WTC11 (cell line): ENCODE data around the gene MRPL22. TPM values are rescaled to one million over a fixed set of nuclear protein-coding genes. Genes with fewer than 3 reads are reported as not detected.

ENCODE experiments used
- ATAC-seq: fragments of 200-7000 bp; cut with Tn5 transposase; 2 replicates; pipeline ENCODE4 v1.10.0; 2021; ENCODE audit warnings: mild to moderate bottlenecking, moderate library complexity
- CTCF ChIA-PET: fragments of 300-600 bp; sonication (Branson Sonifier 250); formaldehyde crosslinking; loops from one replicate; lab custom pipeline; 2021; ENCODE audit warnings: antibody characterized with exemption; lab: Charles Lee
- POLR2A ChIA-PET: fragments of 350-600 bp; sonication (Branson Sonifier 250); formaldehyde crosslinking; loops from one replicate; lab custom pipeline; 2021; ENCODE audit warnings: antibody characterized with exemption; lab: Charles Lee
- DNase-seq: peaks from one replicate; pipeline ENCODE4 v3.0.0; 2021; ENCODE audit warnings: low spot score
- H3K27ac Mint-ChIP-seq: 2 replicates; pipeline ENCODE4 v1.8.0; 2021; ENCODE audit warnings: mixed read lengths
- H3K27me3 Mint-ChIP-seq: 2 replicates; pipeline ENCODE4 v1.8.0; 2021; ENCODE audit warnings: low read depth, mild to moderate bottlenecking, moderate library complexity, mixed read lengths
- H3K36me3 Mint-ChIP-seq: 2 replicates; pipeline ENCODE4 v1.8.0; 2021; ENCODE audit warnings: mixed read lengths
- H3K4me1 Mint-ChIP-seq: 2 replicates; pipeline ENCODE4 v1.8.0; 2022; ENCODE audit warnings: mixed read lengths
- H3K4me3 Mint-ChIP-seq: 2 replicates; pipeline ENCODE4 v1.8.0; 2021; ENCODE audit warnings: mild to moderate bottlenecking, moderate library complexity, mixed read lengths
- H3K9me3 Mint-ChIP-seq: 2 replicates; pipeline ENCODE4 v1.8.0; 2021; ENCODE audit warnings: mixed read lengths
- AFF4 ChIP-seq: sonication (generic); formaldehyde crosslinking; IDR thresholded peaks from 2 replicates; pipeline ENCODE4 v1.8.1; 2023; ENCODE audit warnings: mild to moderate bottlenecking, missing genetic modification reagents, borderline replicate concordance
- CBFB ChIP-seq: sonication (generic); formaldehyde crosslinking; IDR thresholded peaks from 2 replicates; pipeline ENCODE4 v1.8.1; 2022; ENCODE audit warnings: mild to moderate bottlenecking, low read depth, missing genetic modification reagents
- CREB1 ChIP-seq: sonication (generic); formaldehyde crosslinking; IDR thresholded peaks from 2 replicates; pipeline ENCODE4 v1.8.0; 2023; ENCODE audit warnings: mild to moderate bottlenecking, missing genetic modification reagents
- ELF4 ChIP-seq: sonication (generic); formaldehyde crosslinking; IDR thresholded peaks from 2 replicates; pipeline ENCODE4 v1.8.1; 2022; ENCODE audit warnings: low read depth, mild to moderate bottlenecking, moderate library complexity, missing genetic modification reagents
- ERG ChIP-seq: fragments of 250-450 bp; sonication (Bioruptor Pico); IDR thresholded peaks from 2 replicates; pipeline ENCODE4 v1.8.0; 2021; ENCODE audit warnings: mild to moderate bottlenecking
- ESRRA ChIP-seq: sonication (generic); formaldehyde crosslinking; IDR thresholded peaks from 2 replicates; pipeline ENCODE4 v1.8.1; 2022; ENCODE audit warnings: mild to moderate bottlenecking, missing genetic modification reagents, borderline replicate concordance
- FOXP4 ChIP-seq: sonication (generic); formaldehyde crosslinking; IDR thresholded peaks from 2 replicates; pipeline ENCODE4 v1.8.0; 2022; ENCODE audit warnings: mild to moderate bottlenecking, missing genetic modification reagents
- JAZF1 ChIP-seq: fragments of 250-450 bp; sonication (Bioruptor Pico); IDR thresholded peaks from 2 replicates; pipeline ENCODE4 v1.9.0; 2021; ENCODE audit warnings: moderate library complexity, mild to moderate bottlenecking, inconsistent platforms
- MAX ChIP-seq: sonication (generic); formaldehyde crosslinking; IDR thresholded peaks from 2 replicates; pipeline ENCODE4 v1.8.0; 2022; ENCODE audit warnings: mild to moderate bottlenecking, missing genetic modification reagents
- MLX ChIP-seq: sonication (generic); formaldehyde crosslinking; IDR thresholded peaks from 2 replicates; pipeline ENCODE4 v1.8.1; 2023; ENCODE audit warnings: mild to moderate bottlenecking, missing genetic modification reagents, moderate library complexity
- MYBL2 ChIP-seq: sonication (generic); formaldehyde crosslinking; IDR thresholded peaks from 2 replicates; pipeline ENCODE4 v1.8.1; 2023; ENCODE audit warnings: mild to moderate bottlenecking, moderate library complexity, missing genetic modification reagents
- NR3C1 ChIP-seq: sonication (generic); formaldehyde crosslinking; conservative IDR thresholded peaks from 2 replicates; pipeline ENCODE4 v1.8.1; 2023; ENCODE audit warnings: low read depth, mild to moderate bottlenecking, missing genetic modification reagents
- PREB ChIP-seq: sonication (generic); formaldehyde crosslinking; IDR thresholded peaks from 2 replicates; pipeline ENCODE4 v1.8.1; 2022; ENCODE audit warnings: mild to moderate bottlenecking, missing genetic modification reagents, moderate library complexity, borderline replicate concordance
- SMAD4 ChIP-seq: sonication (generic); formaldehyde crosslinking; IDR thresholded peaks from 2 replicates; pipeline ENCODE4 v1.8.0; 2022; ENCODE audit warnings: mild to moderate bottlenecking, missing genetic modification reagents
- SP1 ChIP-seq: sonication (generic); formaldehyde crosslinking; conservative IDR thresholded peaks from 2 replicates; pipeline ENCODE4 v1.8.1; 2022; ENCODE audit warnings: missing genetic modification reagents
- TCF7 ChIP-seq: sonication (generic); formaldehyde crosslinking; IDR thresholded peaks from 2 replicates; pipeline ENCODE4 v1.8.0; 2022; ENCODE audit warnings: mild to moderate bottlenecking, low read depth, missing genetic modification reagents, moderate library complexity
- TP53 ChIP-seq: sonication (generic); formaldehyde crosslinking; IDR thresholded peaks from 2 replicates; pipeline ENCODE4 v1.8.1; 2023; ENCODE audit warnings: mild to moderate bottlenecking, missing genetic modification reagents
- USF1 ChIP-seq: sonication (generic); formaldehyde crosslinking; IDR thresholded peaks from 2 replicates; pipeline ENCODE4 v1.8.0; 2022; ENCODE audit warnings: mild to moderate bottlenecking, missing genetic modification reagents
- ZBTB21 ChIP-seq: sonication (generic); formaldehyde crosslinking; IDR thresholded peaks from 2 replicates; pipeline ENCODE4 v1.8.1; 2023; ENCODE audit warnings: mild to moderate bottlenecking, missing genetic modification reagents, borderline replicate concordance
- ZNF281 ChIP-seq: sonication (generic); formaldehyde crosslinking; IDR thresholded peaks from 2 replicates; pipeline ENCODE4 v1.8.0; 2023; ENCODE audit warnings: mild to moderate bottlenecking, missing genetic modification reagents
- ZNF423 ChIP-seq: fragments of 250-450 bp; sonication (Bioruptor Pico); IDR thresholded peaks from 2 replicates; pipeline ENCODE4 v2.1.2; 2022; ENCODE audit warnings: mild to moderate bottlenecking, moderate library complexity
- ZNF671 ChIP-seq: fragments of 250-450 bp; sonication (Bioruptor Pico); IDR thresholded peaks from 2 replicates; pipeline ENCODE4 v1.8.0; 2021; ENCODE audit warnings: mild to moderate bottlenecking
- ZSCAN18 ChIP-seq: fragments of 250-450 bp; sonication (Bioruptor Pico); IDR thresholded peaks from 2 replicates; pipeline ENCODE4 v2.1.2; 2022; ENCODE audit warnings: mild to moderate bottlenecking, moderate library complexity
- total RNA-seq: library from RNA; stranded (reverse); gene quantifications from 3 replicates; pipeline ENCODE4 v1.2.3, GENCODE V29; 2021

Gene MRPL22
- total RNA-seq, 1 experiment from 2014 or later = 52.0 TPM

- no peak for TF ChIP-seq ELF4 (CRISPR knock-in tag)
- TF ChIP-seq ZNF281 (CRISPR knock-in tag) = no peak
- TF ChIP-seq ERG = no peak
- no peak for TF ChIP-seq CBFB (CRISPR knock-in tag)
- no peak for TF ChIP-seq TCF7 (CRISPR knock-in tag)
- TF ChIP-seq PREB (CRISPR knock-in tag) = no peak
- no peak for TF ChIP-seq ZNF671 (CRISPR knock-in tag)
- TF ChIP-seq FOXP4 (CRISPR knock-in tag) = no peak
- TF ChIP-seq ZNF423 (CRISPR knock-in tag) = no peak
- no peak for TF ChIP-seq ZBTB21 (CRISPR knock-in tag)
- no peak for TF ChIP-seq ZSCAN18 (CRISPR knock-in tag)
Measured at GRCh38 chr5:154896562-154897165, 44.2 kb upstream of the MRPL22 start (continued).

GRCh38 chr5:154898210-154898609 lies 42.7 kb upstream of the MRPL22 start:
- POLR2A ChIA-PET = no interaction called here
- TF ChIP-seq MYBL2 (CRISPR knock-in tag) = no peak
- no peak for TF ChIP-seq MLX
- no peak for TF ChIP-seq JAZF1
- TF ChIP-seq NR3C1 (CRISPR knock-in tag) = no peak
- no peak for TF ChIP-seq CREB1 (CRISPR knock-in tag)
- TF ChIP-seq MAX (CRISPR knock-in tag) = no peak
- TF ChIP-seq USF1 (CRISPR knock-in tag) = no peak
- no peak for TF ChIP-seq SP1 (CRISPR knock-in tag)
- no peak for TF ChIP-seq AFF4
- TF ChIP-seq ESRRA (CRISPR knock-in tag) = no peak
- TF ChIP-seq SMAD4 (CRISPR knock-in tag) = no peak
- TF ChIP-seq TP53 = no peak

More at GRCh38 chr5:154898210-154898609, 42.7 kb upstream of the MRPL22 start:
- H3K27ac Mint-ChIP-seq = no peak overlapping the region
- DNase-seq = no peak
- H3K4me3 Mint-ChIP-seq = no peak overlapping the region
- H3K9me3 Mint-ChIP-seq = no peaks in the 10 kb centered on the region
- ATAC-seq = no peak
- peaks cover 84% of the 10 kb centered on the region for H3K36me3 Mint-ChIP-seq
- CTCF ChIA-PET = no interaction called here
- H3K4me1 Mint-ChIP-seq = no peaks in the 10 kb centered on the region
- H3K27me3 Mint-ChIP-seq = no peaks in the 10 kb centered on the region
